Adrenal gland (tissue), 12 donors: ENCODE data around the gene ASPG. TPM values are rescaled to one million over a fixed set of nuclear protein-coding genes. Genes with fewer than 3 reads are reported as not detected.

Experiments used
- DNase-seq, 7 donors: peaks; one replicate each; pipeline ENCODE4 v3.0.0-alpha.2; 2019 to 2020
- H3K27ac ChIP-seq, 5 donors: fragments of 200-600 bp; sonication (generic) in 4 of 5; 1 replicate in 3 of 5; 2 replicates in 2 of 5; pipeline versions ENCODE4 v1.5.1 to v1.8.0; 2016 to 2020; ENCODE audit warnings: mild to moderate bottlenecking in 1 of 5
- H3K27me3 ChIP-seq: fragments of 200-600 bp; 2 replicates; pipeline ENCODE4 v1.8.0; 2021
- H3K36me3 ChIP-seq, 2 donors: fragments of 200-600 bp; replicated peaks in 1 of 2; 1 replicate in 1 of 2; 2 replicates in 1 of 2; pipeline versions ENCODE4 v1.5.1 to v1.8.0; 2018 to 2022
- H3K4me1 ChIP-seq, 2 donors: fragments of 200-600 bp; replicated peaks in 1 of 2; 1 replicate in 1 of 2; 2 replicates in 1 of 2; pipeline versions ENCODE4 v1.5.1 to v1.8.0; 2018 to 2021
- H3K4me3 ChIP-seq, 4 donors: fragments of 200-600 bp; sonication (generic) in 3 of 4; one replicate each; pipeline ENCODE4 v1.5.1; 2016 to 2018
- H3K9me3 ChIP-seq, 3 donors: fragments of 200-600 bp; sonication (generic) in 1 of 3; replicated peaks in 1 of 3; 1 replicate in 2 of 3; 2 replicates in 1 of 3; pipeline versions ENCODE4 v1.5.1 to v1.8.0; 2016 to 2021
- CTCF ChIP-seq, 6 experiments: fragments of 450-650 bp in 4 of 6; fragments of 200-600 bp in 2 of 6; sonication (generic) in 1 of 6; IDR thresholded peaks; 1 replicate in 5 of 6; 2 replicates in 1 of 6; pipeline versions ENCODE4 v1.5.1 to v1.8.0; 2016 to 2021; ENCODE audit warnings: antibody characterized with exemption in 6 of 6, mild to moderate bottlenecking in 2 of 6, moderate library complexity in 1 of 6
- POLR2A ChIP-seq, 2 donors: fragments of 450-650 bp; IDR thresholded peaks; one replicate each; pipeline ENCODE4 v1.6.1; 2017; ENCODE audit warnings: antibody characterized with exemption in 2 of 2, mild to moderate bottlenecking in 2 of 2, moderate library complexity in 1 of 2
- WGBS, 4 donors: extraction: QIAGEN DNeasy Blood & Tissue Kit in 2 of 4; methylation state at CpG; one replicate each; pipeline versions ENCODE4 v1.1.5 to v1.1.7; 2013 to 2017; 5-methylcytosine and 5-hydroxymethylcytosine counted together
- intact Hi-C, 2 donors: fragments of 100-400 bp; cut with DNase I; formaldehyde crosslinking; loops; one replicate each; pipeline versions ENCODE4 v1.14.1 to v1.15.0; 2022 to 2023
- polyA plus RNA-seq, 3 donors: library from polyadenylated mRNA; stranded (reverse); fragments of 200-250 nt in 2 of 3; fragments of 350-450 nt in 1 of 3; fragmentation: Illumina TruSeq in 1 of 3; extraction: RNeasy Lipid Tissue Mini Kit (QIAGEN cat#74804) in 1 of 3; gene quantifications; one replicate each; pipeline ENCODE4 v1.2.3, GENCODE V29; 2013 to 2014
- total RNA-seq, 9 donors: library from RNA; depleted of rRNA in 4 of 9; stranded (reverse); fragments of >200 nt in 4 of 9; fragments of 120-200 nt in 1 of 9; fragmentation: NEBNext Ultra II Directional in 1 of 9; extraction: Animal tissue kit (Norgen Biotek cat#: 25700) in 1 of 9; gene quantifications; one replicate each; pipeline versions ENCODE4 v1.1.0 to v1.2.4, GENCODE V29; 2013 to 2023
- donor health status: healthy with polysubstance abuse.
- donor health status: Bipolar disorder and iron deficiency.
- donor health status: DM: yes; HTN: yes; CAD: no.
- donor health status: DM: no; HTN: no; CAD: no.
- donor health status: DM: no; HTN: no; CAD: no.
- donor health status: DM: yes; HTN: yes; CAD: no.

ASPG gene
- total and polyA plus RNA-seq, 12 donors: 0.07 to 9.1 (median 3.3) TPM

GRCh38 chr14:104094056-104094708, 8.7 kb downstream of the ASPG start:
- TF ChIP-seq CTCF (IDR thresholded peaks at IDR 0.05) (no peak), POLR2A (IDR thresholded peaks at IDR 0.05) (no peak)
- Histone ChIP-seq H3K27me3 (peaks cover 9% of the 10 kb centered on the region), H3K4me3 (no peak overlapping the region), H3K9me3 (no peaks in the 10 kb centered on the region), H3K4me1 (no peaks in the 10 kb centered on the region), H3K36me3 (no peaks in the 10 kb centered on the region), H3K27ac (no peak overlapping the region)
- no peak for DNase-seq
- WGBS, 4 donors: 48 to 69% (median 59%) methylated on average over 12 to 20 of the region's 20 CpGs
- intact Hi-C loops: no loop called here

GRCh38 chr14:104094709-104095425, 9.4 kb downstream of the ASPG start:
- Histone ChIP-seq H3K4me3 (no peak overlapping the region), H3K27me3 (peaks cover 9% of the 10 kb centered on the region), H3K36me3 (no peaks in the 10 kb centered on the region), H3K27ac (no peak overlapping the region), H3K9me3 (no peaks in the 10 kb centered on the region), H3K4me1 (no peaks in the 10 kb centered on the region)
- WGBS, 4 donors: 0 to 47% (median 42%) methylated on average over 9 to 35 of the region's 35 CpGs
- intact Hi-C loops: no loop called here
- peak; percentile 35 to 78 (median 65) for DNase-seq
- TF ChIP-seq POLR2A (IDR thresholded peaks at IDR 0.05): no peak
- TF ChIP-seq CTCF (IDR thresholded peaks at IDR 0.05): peak; percentile 66 to 92 (median 84)

GRCh38 chr14:104095426-104096310, 10.2 kb downstream of the ASPG start:
- Histone ChIP-seq H3K27me3 (peaks cover 9% of the 10 kb centered on the region), H3K4me1 (no peaks in the 10 kb centered on the region), H3K9me3 (no peaks in the 10 kb centered on the region), H3K36me3 (no peaks in the 10 kb centered on the region), H3K27ac (no peak overlapping the region), H3K4me3 (no peak overlapping the region)
- no peak for DNase-seq
- WGBS, 4 donors: 80 to 87% (median 86%) methylated on average over 11 to 31 of the region's 31 CpGs
- intact Hi-C loops: no loop called here
- no peak for TF ChIP-seq POLR2A (IDR thresholded peaks at IDR 0.05)
- no peak for TF ChIP-seq CTCF (IDR thresholded peaks at IDR 0.05)

GRCh38 chr14:104096318-104096717, 10.8 kb downstream of the ASPG start:
- no peak for TF ChIP-seq CTCF (IDR thresholded peaks at IDR 0.05)
- no peak for TF ChIP-seq POLR2A (IDR thresholded peaks at IDR 0.05)
- Histone ChIP-seq H3K4me3 (no peak overlapping the region), H3K36me3 (no peaks in the 10 kb centered on the region), H3K4me1 (no peaks in the 10 kb centered on the region), H3K27me3 (peaks cover 9% of the 10 kb centered on the region), H3K9me3 (no peaks in the 10 kb centered on the region), H3K27ac (no peak overlapping the region)
- intact Hi-C loops: no loop called here
- 83 to 87% (median 85%) methylated on average over 6 to 14 of the region's 14 CpGs for WGBS, 4 donors
- no peak for DNase-seq
